ENCODE measurements around the gene OR10G3.
"Not testable (repeated sequence)": the region's sequence is repeated elsewhere in the genome, so short reads cannot be mapped to it uniquely, and the experiment has no call there.

The OR10G3 gene

DNA sequence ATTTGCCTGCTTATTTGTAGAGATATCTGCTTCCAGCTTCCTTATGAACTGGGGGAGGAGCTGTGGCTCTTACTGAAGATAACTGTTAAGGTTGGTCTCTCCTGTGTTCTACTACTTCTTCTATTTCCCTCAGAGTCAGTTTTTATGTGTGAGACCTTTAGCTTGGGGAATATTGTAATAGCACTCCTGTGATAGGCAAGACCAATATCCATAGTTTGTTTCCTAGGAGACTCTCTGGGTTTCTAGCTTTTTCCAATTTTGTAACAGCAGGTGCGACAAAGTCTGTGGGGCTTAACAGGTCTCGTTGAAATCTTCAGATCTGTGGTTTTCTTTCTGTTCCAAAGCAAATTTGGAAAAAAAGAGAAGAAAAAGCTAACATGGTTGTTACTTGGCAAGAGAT lies at the start of gene OR10G3:
Gene OR10G3 (minus strand): TSS at position 101 of the 400 bp plus-strand sequence. CDS start 9,332 bp downstream, outside the sequence.
- DNase-seq, result no peak

- DNase-seq, result no peak
These were observed 46.8 kb upstream of the OR10G3 start for GRCh38 chr14:21626491-21627230.

- DNase-seq, result no peak
These were observed 37.7 kb upstream of the OR10G3 start for GRCh38 chr14:21617614-21618013.

DNA sequence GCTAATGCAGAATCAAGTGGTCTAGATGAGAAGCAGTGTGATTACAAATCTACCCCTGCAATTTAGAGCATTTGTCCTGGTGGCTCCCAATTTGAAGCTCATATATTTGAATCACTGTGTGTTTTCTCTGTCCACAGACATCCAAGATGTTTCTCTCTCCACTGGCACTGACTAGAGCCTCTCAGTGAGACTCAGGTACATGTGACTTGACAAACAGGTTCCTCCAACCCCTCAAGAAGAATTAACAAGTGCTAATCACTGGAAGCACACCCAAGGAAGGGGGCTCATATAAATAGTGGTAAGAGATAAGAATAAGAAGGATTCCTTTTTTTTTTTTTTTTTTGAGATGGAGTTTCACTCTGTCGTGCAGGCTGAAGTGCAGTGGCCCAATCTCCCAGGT lies 34.4 kb upstream of the OR10G3 start:
- no peak for DNase-seq

GRCh38 chr14:21612324-21612723 lies 32.4 kb upstream of the OR10G3 start:
- no peak for DNase-seq

DNA sequence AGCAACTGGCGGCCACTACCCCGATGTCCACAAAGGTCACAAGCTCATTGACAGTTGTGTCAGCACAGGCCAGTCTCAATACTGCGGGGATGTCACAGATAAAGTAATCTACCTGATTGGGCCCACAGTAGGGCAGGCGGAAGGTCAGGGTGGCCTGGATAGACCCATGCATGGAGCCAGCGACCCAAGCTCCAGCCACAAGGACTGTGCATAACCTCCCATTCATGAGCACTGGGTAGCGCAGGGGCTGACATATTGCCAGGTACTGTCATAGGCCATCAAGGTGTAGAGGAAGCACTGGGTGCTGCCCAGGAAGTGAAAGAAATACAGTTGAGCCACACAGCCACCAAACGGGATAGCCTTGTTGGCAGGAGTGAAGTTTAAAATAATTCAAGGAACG lies 22.3 kb upstream of the OR10G3 start:
- DNase-seq, result not testable (repeated sequence)

DNA sequence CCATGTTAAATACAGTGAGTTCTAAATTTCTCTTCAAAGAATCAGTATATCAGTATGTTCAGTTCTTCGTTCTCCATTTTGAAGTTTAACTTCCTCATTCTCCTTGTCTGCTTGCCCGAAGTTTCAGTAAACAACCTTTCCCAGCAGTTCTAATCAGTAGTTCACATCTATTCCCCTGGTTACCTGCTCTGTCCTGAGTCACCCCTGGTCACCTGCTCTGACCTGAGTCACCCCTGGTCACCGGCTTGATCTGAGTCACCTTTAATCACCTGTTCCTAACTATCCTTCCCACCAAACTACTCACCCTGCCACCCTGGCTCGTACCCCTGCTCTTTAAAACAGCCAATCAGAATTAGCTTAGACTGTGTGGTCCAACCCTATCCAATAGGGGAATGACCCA lies 9.4 kb upstream of the OR10G3 start:
- no peak for DNase-seq

DNA sequence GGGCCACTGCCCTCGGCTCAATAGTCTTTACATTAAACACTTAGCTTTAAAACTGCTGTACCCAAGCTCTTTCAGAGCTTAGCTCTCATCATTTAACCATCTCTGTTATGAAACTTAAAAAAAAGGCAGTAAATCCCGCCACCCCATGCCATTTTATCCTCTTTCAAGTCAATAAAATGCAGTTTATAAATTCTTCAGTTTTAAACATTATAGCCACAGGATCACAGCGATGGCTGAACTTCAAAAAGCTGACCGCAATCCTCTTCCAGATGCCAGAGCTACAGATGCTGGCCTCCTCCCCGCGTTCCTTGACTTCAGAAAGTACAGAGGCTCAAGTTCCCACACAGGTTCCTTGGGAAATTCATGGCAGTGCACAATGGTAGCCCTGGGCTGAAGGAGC lies 4.2 kb downstream of the OR10G3 start:
- no peak for DNase-seq

- DNase-seq, result no peak
These were observed 7.3 kb downstream of the OR10G3 start for GRCh38 chr14:21572604-21573003.

DNA sequence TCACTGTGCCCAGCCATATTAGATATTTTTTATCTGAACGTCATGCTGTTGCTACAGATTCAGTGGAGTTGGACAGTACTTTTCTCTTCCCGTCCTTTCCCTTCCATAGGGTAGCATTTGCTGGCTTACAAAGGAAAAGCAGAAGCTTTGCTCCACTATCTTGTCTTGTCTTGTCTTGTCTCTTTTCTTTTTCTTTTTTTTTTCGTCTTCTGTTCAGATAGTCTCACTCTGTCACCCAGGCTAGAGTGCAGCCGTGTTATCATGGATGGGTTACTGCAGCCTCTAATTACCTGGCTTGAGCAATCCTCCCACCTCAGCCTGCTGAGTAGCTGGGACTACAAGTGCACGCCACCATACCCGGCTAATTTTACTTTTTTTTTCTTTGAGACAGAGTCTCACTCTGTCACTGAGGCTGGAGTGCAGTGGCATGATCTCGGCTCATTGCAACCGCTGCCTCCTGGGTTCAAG lies 21.1 kb downstream of the OR10G3 start:
- DNase-seq, result no peak

- DNase-seq, result peak; percentile 85
These were observed 22.6 kb downstream of the OR10G3 start for GRCh38 chr14:21557084-21557901.

DNA sequence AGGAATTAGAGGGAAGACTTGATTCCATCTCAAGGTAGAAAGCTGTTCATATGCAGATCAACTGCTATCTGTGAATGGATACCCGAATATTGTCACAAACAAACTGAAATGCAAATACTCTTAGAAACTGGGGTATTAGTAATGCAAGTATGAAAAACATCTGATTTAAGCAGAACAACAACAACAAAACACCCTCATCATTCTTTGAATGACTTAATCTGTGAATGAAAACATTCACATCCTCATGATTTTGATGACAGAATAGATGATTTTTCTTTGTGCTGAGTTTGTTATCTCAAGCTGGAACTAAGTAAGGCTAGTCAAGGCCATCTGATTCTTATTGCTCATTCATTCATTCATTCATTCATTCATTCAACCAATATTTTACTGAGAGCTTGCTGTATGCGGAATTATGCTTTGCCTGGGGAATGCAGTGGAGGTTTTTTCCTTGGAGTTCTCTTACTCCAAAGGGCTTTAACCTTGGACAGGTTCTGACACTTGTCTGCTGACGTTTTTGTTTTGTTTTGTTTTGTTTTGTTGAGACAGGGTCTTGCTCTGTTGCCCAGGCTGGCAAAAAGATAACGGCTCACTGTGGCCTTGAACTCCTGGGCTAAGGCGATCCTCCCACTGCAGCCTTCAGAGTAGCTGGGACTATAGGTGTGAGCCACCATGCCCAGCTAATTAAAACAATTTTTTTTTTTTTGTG lies 23.3 kb downstream of the OR10G3 start:
- no peak for DNase-seq

DNA sequence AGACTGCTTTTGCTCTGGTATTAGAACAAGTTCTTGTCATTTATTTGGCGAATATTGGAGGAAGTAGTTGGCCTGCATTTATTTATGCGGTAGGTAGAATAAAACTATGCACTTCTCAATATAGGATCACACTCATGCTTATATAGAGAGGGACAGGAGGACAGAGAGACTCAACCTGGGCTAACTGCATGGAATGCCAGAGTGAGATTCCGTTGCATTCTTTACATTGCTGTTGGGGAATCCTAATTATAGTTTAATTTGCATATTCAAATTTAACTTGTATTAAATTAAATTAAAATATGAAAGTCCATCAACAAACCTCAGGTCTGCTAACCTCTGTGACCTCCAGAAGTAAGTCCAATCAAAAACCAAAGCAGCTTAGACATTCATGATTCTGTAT lies 26.6 kb downstream of the OR10G3 start:
- DNase-seq, result no peak

DNA sequence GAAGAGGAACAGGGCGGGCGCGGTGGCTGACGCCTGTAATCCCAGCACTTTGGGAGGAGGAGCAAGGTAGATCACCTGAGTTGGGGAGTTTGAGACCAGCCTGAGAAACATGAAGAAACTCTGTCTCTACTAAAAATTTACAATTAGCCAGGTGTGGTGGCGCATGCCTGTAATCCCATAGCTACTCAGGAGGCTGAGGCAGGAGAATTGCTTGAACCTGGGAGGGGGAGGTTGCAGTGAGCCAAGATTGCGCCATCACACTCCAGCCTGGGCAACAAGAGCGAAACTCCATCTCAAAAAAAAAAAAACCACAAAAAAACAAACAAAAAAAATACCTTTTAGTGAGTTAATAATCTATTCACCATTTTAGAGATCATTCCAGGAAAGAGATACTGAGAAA lies 35.3 kb downstream of the OR10G3 start:
- DNase-seq, result not testable (repeated sequence)

- no peak for DNase-seq
These were observed 35.9 kb downstream of the OR10G3 start for GRCh38 chr14:21543963-21544362.

DNA sequence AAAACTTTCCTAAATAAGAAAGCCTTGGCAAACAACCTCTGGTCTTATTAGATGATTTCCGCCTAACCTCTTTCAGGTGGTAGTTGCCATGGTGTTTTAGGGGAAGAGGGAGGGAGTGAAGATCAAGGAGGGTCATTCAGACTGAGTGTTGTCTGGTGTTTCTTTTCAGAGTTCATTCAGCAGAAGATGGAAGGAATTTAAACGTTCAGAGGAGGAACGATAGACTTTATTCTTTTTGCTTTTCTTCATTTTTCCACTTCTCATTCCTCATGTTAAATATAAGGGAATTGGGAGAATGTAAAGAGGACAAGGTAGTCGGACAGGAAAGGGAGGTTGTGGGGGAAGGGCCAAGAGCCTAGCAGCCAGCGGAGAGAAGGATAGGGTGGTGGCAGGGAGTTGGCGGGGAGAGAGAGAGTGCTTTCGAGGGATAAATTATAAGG lies 36.3 kb downstream of the OR10G3 start:
- DNase-seq, result no peak

DNA sequence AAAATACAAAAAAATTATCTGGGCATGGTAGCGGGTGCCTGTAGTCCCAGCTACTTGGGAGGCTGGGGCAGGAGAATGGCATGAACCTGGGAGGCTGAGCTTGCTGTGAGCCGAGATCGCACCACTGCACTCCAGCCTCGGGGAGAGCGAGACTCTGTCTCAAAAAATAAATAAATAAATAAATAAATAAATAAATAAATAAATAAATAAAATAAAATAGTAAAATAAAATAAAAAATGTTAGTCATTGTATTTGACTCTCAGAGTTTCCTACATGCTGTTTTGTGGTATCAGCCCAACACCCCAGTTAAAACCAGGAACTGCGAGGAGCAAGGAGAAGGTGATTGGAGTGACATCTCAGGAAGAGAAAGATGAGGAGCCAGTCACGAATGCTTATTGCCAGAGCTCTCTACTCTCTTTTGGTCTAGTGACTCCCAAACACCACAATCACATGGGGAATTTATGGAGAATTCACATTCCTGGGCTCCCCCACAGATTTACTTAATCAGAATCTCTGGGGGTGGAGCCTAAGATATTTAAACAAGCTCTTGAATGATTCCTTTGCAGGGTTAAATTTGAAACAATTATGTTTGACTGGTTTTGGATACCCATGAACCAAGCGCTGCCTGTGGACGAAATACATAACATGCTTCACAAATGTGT lies 38.3 kb downstream of the OR10G3 start:
- DNase-seq, result no peak

GRCh38 chr14:21539189-21539940 lies 40.5 kb downstream of the OR10G3 start:
- no peak for DNase-seq

GRCh38 chr14:21537090-21537424 lies 42.8 kb downstream of the OR10G3 start:
- DNase-seq, result no peak

DNA sequence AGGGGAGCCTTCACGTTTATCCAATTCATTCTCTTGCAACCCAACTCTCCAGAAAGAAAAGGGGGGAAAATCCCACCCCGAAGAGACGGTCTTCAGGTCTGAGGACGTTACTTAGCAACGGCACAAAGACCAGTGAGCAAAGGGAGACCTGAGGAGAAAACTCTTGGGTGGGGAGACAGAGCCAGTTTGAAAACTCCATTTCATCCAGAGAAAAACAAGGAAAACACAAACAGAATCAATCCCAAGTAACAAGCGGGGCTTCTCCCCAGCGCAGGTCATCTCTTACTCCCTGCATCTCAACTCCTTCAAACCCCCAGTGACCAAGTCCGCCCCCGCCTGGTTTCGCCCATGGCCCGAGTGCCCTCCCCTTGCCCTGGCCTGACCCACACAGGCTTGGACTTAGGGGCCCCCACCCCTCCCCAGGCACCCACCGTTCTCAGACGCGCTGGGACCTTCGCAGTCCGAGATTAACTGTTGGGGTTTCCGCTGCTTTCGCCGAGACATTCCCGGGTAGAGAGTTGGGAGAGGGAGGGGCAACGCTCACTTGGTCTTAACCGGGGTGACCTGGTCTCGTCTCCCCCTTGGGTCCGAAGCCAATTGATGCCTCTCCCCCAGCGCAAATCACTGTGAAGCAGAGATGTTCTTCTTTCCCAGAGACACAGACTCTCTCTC lies 43.3 kb downstream of the OR10G3 start:
- no peak for DNase-seq

DNA sequence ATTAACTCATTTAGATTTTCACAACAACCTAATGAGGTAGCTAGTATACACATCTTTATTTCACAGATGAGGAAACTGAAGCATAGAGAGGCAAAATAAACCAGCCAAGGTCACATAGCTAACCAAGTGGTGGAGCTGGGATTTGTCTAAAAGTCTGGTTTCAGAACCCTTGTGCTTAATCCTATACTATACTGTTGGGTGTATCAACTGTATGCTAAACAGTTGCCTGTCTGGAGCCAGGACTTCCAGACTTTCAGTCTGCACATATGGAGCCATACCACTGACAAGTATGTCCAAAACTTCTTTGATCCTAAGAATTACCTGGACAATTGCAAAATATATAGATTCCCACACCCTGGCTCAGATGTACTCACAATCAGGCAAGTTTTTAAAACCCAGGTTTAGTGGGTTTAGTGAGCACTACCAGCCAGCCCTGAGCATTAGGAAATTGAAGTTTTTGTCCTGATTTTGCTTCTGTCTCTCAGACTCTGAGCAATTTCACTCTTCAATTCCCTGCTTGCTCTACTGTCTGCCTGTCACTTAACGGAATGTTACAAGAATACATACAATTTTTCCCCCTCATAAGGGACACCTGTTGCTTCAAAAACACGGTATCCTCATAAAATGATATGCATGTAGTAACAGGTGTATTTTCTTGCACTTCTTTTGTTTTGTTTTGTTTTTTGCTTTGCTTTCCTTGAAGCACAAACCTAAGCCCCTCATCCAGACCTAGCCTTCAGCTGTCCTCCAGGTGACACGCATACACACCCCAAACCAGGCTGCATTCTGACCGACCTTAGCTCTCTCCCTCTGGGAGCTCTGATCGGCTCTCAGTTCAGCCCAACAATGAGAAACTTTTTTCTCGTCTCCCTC lies 44.1 kb downstream of the OR10G3 start:
- no peak for DNase-seq

Measured in stimulated activated CD8-positive, alpha-beta memory T cell treated with anti-CD3 and anti-CD28 coated beads, Interleukin-4, amount 100 ng/mL, for 48 hours (primary cell).